Measurements from ENCODE around the gene GALNT13.

DNA sequence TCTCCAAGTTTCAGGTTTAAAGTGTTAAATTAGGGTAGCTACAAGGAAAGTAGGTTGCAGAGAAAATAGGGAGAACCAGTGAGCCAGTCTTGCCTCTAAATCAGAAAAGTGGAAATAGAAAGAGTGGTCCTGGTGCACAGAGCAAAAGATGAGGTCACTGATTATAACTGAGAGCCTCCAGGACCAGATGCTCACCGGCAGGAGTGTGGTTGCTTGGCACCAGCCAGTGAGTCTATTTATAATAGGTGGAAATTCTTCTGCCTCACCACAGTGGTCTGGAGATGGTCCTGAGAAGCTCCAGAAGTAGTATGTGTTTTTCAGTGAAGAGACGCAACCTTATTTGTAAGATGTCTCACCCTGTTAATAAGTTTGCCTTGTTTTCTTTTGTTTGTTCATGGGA lies 452.9 kb downstream of the GALNT13 start:
- TF ChIP-seq, protein P1, sequence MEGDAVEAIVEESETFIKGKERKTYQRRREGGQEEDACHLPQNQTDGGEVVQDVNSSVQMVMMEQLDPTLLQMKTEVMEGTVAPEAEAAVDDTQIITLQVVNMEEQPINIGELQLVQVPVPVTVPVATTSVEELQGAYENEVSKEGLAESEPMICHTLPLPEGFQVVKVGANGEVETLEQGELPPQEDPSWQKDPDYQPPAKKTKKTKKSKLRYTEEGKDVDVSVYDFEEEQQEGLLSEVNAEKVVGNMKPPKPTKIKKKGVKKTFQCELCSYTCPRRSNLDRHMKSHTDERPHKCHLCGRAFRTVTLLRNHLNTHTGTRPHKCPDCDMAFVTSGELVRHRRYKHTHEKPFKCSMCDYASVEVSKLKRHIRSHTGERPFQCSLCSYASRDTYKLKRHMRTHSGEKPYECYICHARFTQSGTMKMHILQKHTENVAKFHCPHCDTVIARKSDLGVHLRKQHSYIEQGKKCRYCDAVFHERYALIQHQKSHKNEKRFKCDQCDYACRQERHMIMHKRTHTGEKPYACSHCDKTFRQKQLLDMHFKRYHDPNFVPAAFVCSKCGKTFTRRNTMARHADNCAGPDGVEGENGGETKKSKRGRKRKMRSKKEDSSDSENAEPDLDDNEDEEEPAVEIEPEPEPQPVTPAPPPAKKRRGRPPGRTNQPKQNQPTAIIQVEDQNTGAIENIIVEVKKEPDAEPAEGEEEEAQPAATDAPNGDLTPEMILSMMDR (IDR thresholded peaks at IDR 0.05): no peak
- no peak for TF ChIP-seq POLR2A (IDR thresholded peaks at IDR 0.05)

All from adrenal gland (tissue), 5 donors.